GM12878 (cell line): ENCODE results near the gene NAT8. TPM values are rescaled to one million over a fixed set of nuclear protein-coding genes. Genes with fewer than 3 reads are reported as not detected.
"Not testable (repeated sequence)": the region's sequence is repeated elsewhere in the genome, so short reads cannot be mapped to it uniquely, and the experiment has no call there.

Source experiments
- ATAC-seq: fragments of 200-7000 bp; cut with Tn5 transposase; 3 replicates; pipeline ENCODE4 v1.9.1; 2020; ENCODE audit warnings: mild to moderate bottlenecking, moderate library complexity
- BruUV-seq: library from RNA; stranded (reverse); fragments of 400-500 nt; replicated peaks from 2 replicates; lab custom pipeline; 2021; lab: Mats Ljungman, UMichigan
- CTCF ChIA-PET: fragments of 300-600 bp; sonication (Branson Sonifier 250); formaldehyde crosslinking; extraction: SDS; loops from one replicate; lab custom pipeline; 2021; ENCODE audit warnings: inconsistent platforms; lab: Yijun Ruan, JAX
- POLR2A ChIA-PET: fragments of 350-600 bp; formaldehyde crosslinking; extraction: SDS; loops from one replicate; lab custom pipeline; 2021; ENCODE audit warnings: inconsistent platforms; lab: Charles Lee
- RAD21 ChIA-PET: fragments of 300-600 bp; sonication (Branson Sonifier 250); formaldehyde crosslinking; loops from one replicate; lab custom pipeline; 2023; ENCODE audit warnings: antibody characterized with exemption; ENCODE audit not compliant: unreplicated experiment; lab: Charles Lee
- SMC1A ChIA-PET: fragments of 300-600 bp; sonication (Branson Sonifier 250); formaldehyde crosslinking; loops from one replicate; lab custom pipeline; 2023; ENCODE audit not compliant: unreplicated experiment, uncharacterized antibody; lab: Charles Lee
- DNase-seq: peaks from one replicate; pipeline ENCODE4 v3.0.0-alpha.2; 2011; ENCODE audit warnings: low read depth, low spot score
- FAIRE-seq: peaks from 3 replicates; lab custom pipeline; 2011; peaks lifted over from hg19 to GRCh38; lab: Jason Lieb, UNC
- H2AFZ ChIP-seq: 2 replicates; pipeline ENCODE4 v1.6.0; 2011; ENCODE audit warnings: low read depth, low read length, control low read depth; ENCODE audit not compliant: control insufficient read depth
- H3K27ac ChIP-seq: 2 replicates; pipeline ENCODE4 v1.5.1; 2011; ENCODE audit warnings: control low read depth; ENCODE audit not compliant: control insufficient read depth, insufficient read depth
- H3K27me3 ChIP-seq, 2 experiments: replicated peaks in 1 of 2; 2 replicates each; pipeline versions ENCODE4 v1.6.0 to v1.6.1; 2011; ENCODE audit warnings: low read length in 1 of 2; ENCODE audit not compliant: control insufficient read depth in 2 of 2, insufficient read depth in 2 of 2
- H3K36me3 ChIP-seq, 2 experiments: 2 replicates each; pipeline ENCODE4 v1.5.1; 2011; ENCODE audit warnings: low read length in 1 of 2; ENCODE audit not compliant: control insufficient read depth in 2 of 2, insufficient read depth in 2 of 2
- H3K4me1 ChIP-seq: 2 replicates; pipeline ENCODE4 v1.6.1; 2011; ENCODE audit warnings: mild to moderate bottlenecking, low read length, moderate library complexity, mixed read lengths; ENCODE audit not compliant: control insufficient read depth, insufficient read depth
- H3K4me2 ChIP-seq: 2 replicates; pipeline ENCODE4 v1.6.0; 2011; ENCODE audit warnings: control low read depth; ENCODE audit not compliant: control insufficient read depth, insufficient read depth
- H3K4me3 ChIP-seq: fragments of 200-600 bp; sonication (generic); 2 replicates; pipeline ENCODE4 v1.5.1; 2016
- H3K79me2 ChIP-seq: 2 replicates; pipeline ENCODE4 v1.6.0; 2011; ENCODE audit warnings: low read length; ENCODE audit not compliant: control insufficient read depth, insufficient read depth
- H3K9ac ChIP-seq: 2 replicates; pipeline ENCODE4 v1.8.0; 2011; ENCODE audit warnings: low read length, control low read depth, mixed read lengths; ENCODE audit not compliant: control insufficient read depth, insufficient read depth
- H3K9me3 ChIP-seq: replicated peaks from 3 replicates; pipeline ENCODE4 v1.5.1; 2011; ENCODE audit warnings: mild to moderate bottlenecking, low read length; ENCODE audit not compliant: control insufficient read depth, insufficient read depth
- H4K20me1 ChIP-seq: 2 replicates; pipeline ENCODE4 v1.6.0; 2011; ENCODE audit not compliant: control insufficient read depth, insufficient read depth
- CTCF ChIP-seq, 3 experiments: IDR thresholded peaks in 2 of 3; conservative IDR thresholded peaks in 1 of 3; 2 replicates each; pipeline ENCODE4 v1.5.1; 2011; ENCODE audit warnings: low read depth in 3 of 3, low read length in 3 of 3, mild to moderate bottlenecking in 3 of 3, control low read depth in 2 of 3, moderate library complexity in 2 of 3, inconsistent platforms in 1 of 3, mixed read lengths in 1 of 3; ENCODE audit not compliant: control insufficient read depth in 2 of 3, insufficient read depth in 1 of 3; ENCODE audit errors: extremely low read depth in 1 of 3
- RAD21 ChIP-seq: IDR thresholded peaks from 2 replicates; pipeline ENCODE4 v1.6.1; 2011; ENCODE audit warnings: mild to moderate bottlenecking, low read depth, low read length, moderate library complexity; ENCODE audit not compliant: insufficient read depth
- SMC3 ChIP-seq: IDR thresholded peaks from 2 replicates; pipeline ENCODE4 v1.6.1; 2011; ENCODE audit warnings: low read length, improper control_type of control experiment, borderline replicate concordance
- WGBS: methylation state at CpG from one replicate; pipeline ENCODE4 v1.1.6; 2016; ENCODE audit warnings: low lambda C conversion rate; ENCODE audit not compliant: insufficient replicate concordance, insufficient coverage; ENCODE audit errors: missing lambda C conversion rate; 5-methylcytosine and 5-hydroxymethylcytosine counted together
- in situ Hi-C: fragments of 300-500 bp; cut with MboI; formaldehyde crosslinking; loops from 9 replicates; pipeline ENCODE4 v1.14.3; 2018; ENCODE audit warnings: mixed read lengths
- intact Hi-C: fragments of 100-400 bp; cut with micrococcal nuclease; formaldehyde crosslinking; loops from one replicate; pipeline ENCODE4 v1.14.2; 2022; ENCODE audit not compliant: unreplicated experiment
- polyA plus RNA-seq, 11 experiments: library from polyadenylated mRNA; depleted of rRNA in 4 of 11; unstranded in 6 of 11; stranded (reverse) in 5 of 11; fragments of >200 nt; fragmentation: Nextera tagmentation in 4 of 11; fragmentation: Illumina TruSeq in 1 of 11; extraction: Ambion mirVana in 4 of 11; extraction: Trizol in 1 of 11; gene quantifications; 1 replicate in 1 of 11; 2 replicates in 10 of 11; pipeline versions ENCODE4 v1.2.1 to v1.2.3, GENCODE V29; 2011 to 2016; ENCODE audit warnings: inconsistent platforms in 2 of 11, missing spikeins in 2 of 11, low read depth in 1 of 11
- total RNA-seq, 4 experiments: library from RNA; depleted of rRNA in 3 of 4; stranded (reverse); fragments of >200 nt in 3 of 4; fragmentation: Illumina TruSeq in 1 of 4; extraction: Trizol in 1 of 4; gene quantifications; 2 replicates each; pipeline versions ENCODE4 v1.2.1 to v1.2.3, GENCODE V29; 2013 to 2021

Gene NAT8
- total and polyA plus RNA-seq, 10 of the 15 experiments (the other 5 are each of a cell fraction or from before 2014, with no cell fraction given), result not detected

GRCh38 chr2:73679951-73680571 is 37.8 kb upstream of the NAT8 start:
- H3K9ac ChIP-seq, H3K79me2 ChIP-seq, H3K27me3 ChIP-seq, H2AFZ ChIP-seq, H3K36me3 ChIP-seq, H3K9me3 ChIP-seq, POLR2A ChIA-PET, in situ Hi-C loops, DNase-seq, H3K4me1 ChIP-seq, H3K27ac ChIP-seq, H3K4me3 ChIP-seq, H3K4me2 ChIP-seq, H4K20me1 ChIP-seq, BruUV-seq: not testable (repeated sequence)
- ChIA-PET CTCF (interaction anchor here (0.7 to 2.4 kb wide), 22 partner anchors 9 to 655 kb away, joined by 3 to 17 read pairs (median 5); no protein-coding TSS in a partner anchor), RAD21 (interaction anchor here (0.7 to 1.0 kb wide), 4 partner anchors 141 to 148 kb away, joined by 3 read pairs; no protein-coding TSS in a partner anchor), SMC1A (interaction anchor here (1.2 to 1.4 kb wide), 3 partner anchors 11 to 203 kb away, joined by 3 to 6 read pairs (median 5); no protein-coding TSS in a partner anchor)
- TF ChIP-seq SMC3 (peak; percentile 28), RAD21 (peak; percentile 47), CTCF (IDR thresholded peaks at IDR 0.05 in 2 of 3, conservative IDR thresholded peaks at IDR 0.05 in 1 of 3; ENCODE audit: control insufficient read depth in 2 of 3, extremely low read depth in 1 of 3, insufficient read depth in 1 of 3, low read depth in 3 of 3, low read length in 3 of 3) (peak; percentile 45 to 62 (median 49))
- 18% methylated on average over 5 of the region's 5 CpGs for WGBS
- intact Hi-C loops, result loop anchor here (10.0 kb wide), 2 partner anchors 145 to 465 kb away; partner anchors contain the start of genes BOLA3 and STAMBP
- FAIRE-seq (peak; percentile 47), ATAC-seq (peak; percentile 82)
